Hepatocyte (in vitro differentiated cells): ENCODE results near the gene CDH12. TPM values are rescaled to one million over a fixed set of nuclear protein-coding genes. Genes with fewer than 3 reads are reported as not detected.

Source experiments
- DNase-seq: peaks from one replicate; pipeline ENCODE4 v3.0.0-alpha.2; 2016; ENCODE audit warnings: low spot score
- H2AFZ ChIP-seq: fragments of 200-600 bp; sonication (generic); 2 replicates; pipeline ENCODE4 v1.6.0; 2016; ENCODE audit warnings: antibody characterized with exemption, mild to moderate bottlenecking
- H3K27ac ChIP-seq: fragments of 200-600 bp; sonication (generic); 2 replicates; pipeline ENCODE4 v1.5.1; 2016; ENCODE audit warnings: mild to moderate bottlenecking
- H3K27me3 ChIP-seq: fragments of 200-600 bp; sonication (generic); 2 replicates; pipeline ENCODE4 v1.6.1; 2016
- H3K36me3 ChIP-seq: fragments of 200-600 bp; sonication (generic); replicated peaks from 2 replicates; pipeline ENCODE4 v1.5.1; 2016; ENCODE audit warnings: low read depth; ENCODE audit not compliant: insufficient read depth
- H3K4me1 ChIP-seq: fragments of 200-600 bp; sonication (generic); 2 replicates; pipeline ENCODE4 v1.5.1; 2016; ENCODE audit warnings: mild to moderate bottlenecking, moderate library complexity; ENCODE audit not compliant: insufficient read depth
- H3K4me2 ChIP-seq: fragments of 200-600 bp; sonication (generic); 2 replicates; pipeline ENCODE4 v1.6.0; 2016
- H3K4me3 ChIP-seq: fragments of 200-600 bp; sonication (generic); 2 replicates; pipeline ENCODE4 v1.5.1; 2016; ENCODE audit warnings: mild to moderate bottlenecking
- H3K79me2 ChIP-seq: fragments of 200-600 bp; sonication (generic); 2 replicates; pipeline ENCODE4 v1.6.0; 2017; ENCODE audit warnings: mild to moderate bottlenecking
- H3K9me2 ChIP-seq: fragments of 200-600 bp; sonication (generic); replicated peaks from 2 replicates; pipeline ENCODE4 v1.6.0; 2017; ENCODE audit warnings: mild to moderate bottlenecking; ENCODE audit not compliant: insufficient read depth
- H3K9me3 ChIP-seq: fragments of 200-600 bp; sonication (generic); 2 replicates; pipeline ENCODE4 v1.5.1; 2016; ENCODE audit warnings: low read depth, mild to moderate bottlenecking
- H4K20me1 ChIP-seq: fragments of 200-600 bp; sonication (generic); 2 replicates; pipeline ENCODE4 v1.6.0; 2016; ENCODE audit warnings: mild to moderate bottlenecking; ENCODE audit not compliant: insufficient read depth, poor library complexity, severe bottlenecking
- CTCF ChIP-seq: fragments of 200-600 bp; sonication (generic); IDR thresholded peaks from 2 replicates; pipeline ENCODE4 v1.5.1; 2016; ENCODE audit warnings: antibody characterized with exemption, mild to moderate bottlenecking; ENCODE audit not compliant: poor library complexity
- EZH2 ChIP-seq: fragments of 200-600 bp; sonication (generic); IDR thresholded peaks from 2 replicates; pipeline ENCODE4 v1.6.1; 2016; ENCODE audit warnings: antibody characterized with exemption, mild to moderate bottlenecking, borderline replicate concordance
- EZH2phosphoT487 ChIP-seq: fragments of 200-600 bp; sonication (generic); IDR thresholded peaks from one replicate; pipeline ENCODE4 v1.6.1; 2018; ENCODE audit warnings: antibody characterized with exemption, mild to moderate bottlenecking, low read depth, moderate library complexity; ENCODE audit not compliant: unreplicated experiment, severe bottlenecking
- WGBS: methylation state at CpG from one replicate; pipeline ENCODE4 v1.1.6; 2016; ENCODE audit warnings: low lambda C conversion rate; ENCODE audit errors: missing lambda C conversion rate; 5-methylcytosine and 5-hydroxymethylcytosine counted together
- polyA plus RNA-seq: library from polyadenylated mRNA; unstranded; fragments of >200 nt; fragmentation: Nextera tagmentation; extraction: Ambion mirVana; gene quantifications from 2 replicates; pipeline ENCODE4 v1.2.1, GENCODE V29; 2016
- total RNA-seq: library from RNA; depleted of rRNA; stranded (reverse); fragments of >200 nt; gene quantifications from 2 replicates; pipeline ENCODE4 v1.2.3, GENCODE V29; 2014

The CDH12 gene
- total and polyA plus RNA-seq, 2 experiments from 2014 or later = 15.4 to 44.5 TPM

- Histone ChIP-seq H3K36me3 (no peaks in the 10 kb centered on the region), H3K27ac (no peak overlapping the region), H4K20me1 (no peaks in the 10 kb centered on the region), H3K9me2 (no peaks in the 10 kb centered on the region), H3K79me2 (no peaks in the 10 kb centered on the region), H3K27me3 (no peaks in the 10 kb centered on the region), H3K9me3 (no peaks in the 10 kb centered on the region), H3K4me1 (peaks cover 4% of the 10 kb centered on the region), H2AFZ (no peak overlapping the region), H3K4me3 (no peak overlapping the region), H3K4me2 (no peak overlapping the region)
- TF ChIP-seq EZH2phosphoT487 = no peak
- TF ChIP-seq EZH2 = no peak
- no peak for TF ChIP-seq CTCF
- no peak for DNase-seq
- 73% methylated on average over 5 of the region's 5 CpGs for WGBS
These were observed 1035.3 kb downstream of the CDH12 start for GRCh38 chr5:21817668-21818369.

- no peaks in the 10 kb centered on the region for H4K20me1 ChIP-seq
- H3K79me2 ChIP-seq = no peaks in the 10 kb centered on the region
- TF ChIP-seq EZH2phosphoT487 (no peak), CTCF (peak; percentile 58)
- H3K9me2 ChIP-seq = no peaks in the 10 kb centered on the region
- H3K4me3 ChIP-seq = no peak overlapping the region
- no peaks in the 10 kb centered on the region for H3K27me3 ChIP-seq
- H3K4me2 ChIP-seq = no peak overlapping the region
- H3K4me1 ChIP-seq = no peaks in the 10 kb centered on the region
- 33% methylated on average over 5 of the region's 5 CpGs for WGBS
- no peak overlapping the region for H2AFZ ChIP-seq
- H3K36me3 ChIP-seq = no peaks in the 10 kb centered on the region
- no peaks in the 10 kb centered on the region for H3K9me3 ChIP-seq
- DNase-seq = peak; percentile 18
- no peak overlapping the region for H3K27ac ChIP-seq
These were observed 1042.3 kb downstream of the CDH12 start for GRCh38 chr5:21810737-21811316.

GRCh38 chr5:21809611-21810010 lies 1043.5 kb downstream of the CDH12 start:
- Histone ChIP-seq H3K4me3 (no peak overlapping the region), H3K9me3 (no peaks in the 10 kb centered on the region), H3K4me1 (no peaks in the 10 kb centered on the region), H3K4me2 (no peak overlapping the region), H3K79me2 (no peaks in the 10 kb centered on the region), H3K27ac (no peak overlapping the region), H3K9me2 (no peaks in the 10 kb centered on the region), H4K20me1 (no peaks in the 10 kb centered on the region), H2AFZ (no peak overlapping the region), H3K36me3 (no peaks in the 10 kb centered on the region), H3K27me3 (no peaks in the 10 kb centered on the region)
- no peak for TF ChIP-seq EZH2
- TF ChIP-seq EZH2phosphoT487 = no peak
- no peak for TF ChIP-seq CTCF
- no peak for DNase-seq
- 56% methylated on average over 2 of the region's 2 CpGs for WGBS
